ENCODE measurements around the gene TACR2.
"Not testable (repeated sequence)": the region's sequence is repeated elsewhere in the genome, so short reads cannot be mapped to it uniquely, and the experiment has no call there.

TACR2 gene

DNA sequence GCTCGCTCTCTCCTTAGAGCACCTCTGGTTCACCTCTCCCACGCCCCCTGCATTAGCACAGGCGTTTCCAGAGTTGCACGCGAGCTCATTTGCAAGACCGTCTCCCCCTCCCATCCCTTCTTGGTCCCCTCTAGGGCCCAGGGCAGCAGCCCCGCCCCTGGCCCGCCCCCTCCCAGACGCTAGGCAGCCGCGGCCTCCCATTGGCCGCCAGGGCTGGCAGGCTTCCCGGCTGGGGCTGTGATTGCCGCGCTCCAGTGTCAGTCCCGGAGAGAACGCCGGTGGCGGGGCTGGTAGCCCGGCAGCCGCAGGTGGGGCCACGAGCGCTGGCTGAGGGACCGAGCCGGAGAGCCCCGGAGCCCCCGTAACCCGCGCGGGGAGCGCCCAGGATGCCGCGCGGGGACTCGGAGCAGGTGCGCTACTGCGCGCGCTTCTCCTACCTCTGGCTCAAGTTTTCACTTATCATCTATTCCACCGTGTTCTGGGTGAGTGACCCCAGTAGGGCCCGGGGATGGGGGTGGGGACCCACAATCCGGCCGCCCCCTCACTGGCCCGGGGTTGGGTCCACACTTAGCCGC is 34.6 kb upstream of the TACR2 start, which contains the start of gene TSPAN15:
Gene TSPAN15 (plus strand): TSS at position 257 of the 575 bp plus-strand sequence. CDS start 130 bp downstream, at position 387.
- H3K9ac ChIP-seq (ENCODE audit: low read length in 5 of 5): peak within 1 kb of the TSS; percentile 56 to 94 (median 91)
- H3K4me1 ChIP-seq (ENCODE audit: control insufficient read depth in 5 of 5, insufficient read depth in 5 of 5, low read length in 5 of 5): peaks cover 16 to 77% (median 67%) of the 10 kb centered on the region in 5 donors
- H3K27ac ChIP-seq (ENCODE audit: low read depth, low read length): peak within 1 kb of the TSS; percentile 89
- H3K36me3 ChIP-seq (ENCODE audit: control insufficient read depth in 5 of 5, insufficient read depth in 5 of 5, low read length in 5 of 5): peaks cover 0 to 3% (median 3%) of the 10 kb centered on the region in 5 donors
- H3K27me3 ChIP-seq (ENCODE audit: control insufficient read depth in 5 of 5, insufficient read depth in 4 of 5, low read length in 5 of 5): no peaks in the 10 kb centered on the region
- peak within 1 kb of the TSS; percentile 80 to 97 (median 85) for H3K4me3 ChIP-seq (ENCODE audit: low read depth in 1 of 5, low read length in 5 of 5)
- H3K9me3 ChIP-seq (ENCODE audit: control insufficient read depth in 5 of 5, low read length in 5 of 5): no peaks in the 10 kb centered on the region

DNA sequence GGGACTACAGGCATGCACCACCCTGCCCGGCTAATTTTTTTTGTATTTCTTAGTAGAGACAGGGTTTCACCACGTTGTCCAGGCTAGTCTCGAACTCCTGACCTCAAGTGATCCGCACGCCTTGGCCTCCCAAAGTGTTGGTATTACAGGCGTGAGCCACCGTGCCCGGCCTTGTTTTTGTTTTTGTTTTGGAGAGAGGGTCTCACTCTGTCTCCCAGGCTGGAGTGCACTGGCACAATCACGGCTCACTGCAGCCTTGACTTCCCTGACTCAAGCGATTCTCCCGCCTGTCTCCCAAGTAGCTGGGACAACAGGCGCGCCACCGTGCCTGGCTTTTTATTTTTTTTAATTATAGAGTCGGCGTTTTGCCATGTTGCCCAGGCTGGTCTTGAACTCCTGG is 33.7 kb upstream of the TACR2 start:
- not testable (repeated sequence) for H3K36me3 ChIP-seq (ENCODE audit: control insufficient read depth in 5 of 5, insufficient read depth in 5 of 5, low read length in 5 of 5); H3K9me3 ChIP-seq (ENCODE audit: control insufficient read depth in 5 of 5, low read length in 5 of 5); H3K9ac ChIP-seq (ENCODE audit: low read length in 5 of 5); H3K27me3 ChIP-seq (ENCODE audit: control insufficient read depth in 5 of 5, insufficient read depth in 4 of 5, low read length in 5 of 5)
- peaks cover 15 to 75% (median 64%) of the 10 kb centered on the region in 5 donors for H3K4me1 ChIP-seq (ENCODE audit: control insufficient read depth in 5 of 5, insufficient read depth in 5 of 5, low read length in 5 of 5)
- H3K27ac ChIP-seq (ENCODE audit: low read depth, low read length): peak overlapping the region; percentile 89
- H3K4me3 ChIP-seq (ENCODE audit: low read depth in 1 of 5, low read length in 5 of 5): peak overlapping the region in 1 of 5 donors; percentile 75

DNA sequence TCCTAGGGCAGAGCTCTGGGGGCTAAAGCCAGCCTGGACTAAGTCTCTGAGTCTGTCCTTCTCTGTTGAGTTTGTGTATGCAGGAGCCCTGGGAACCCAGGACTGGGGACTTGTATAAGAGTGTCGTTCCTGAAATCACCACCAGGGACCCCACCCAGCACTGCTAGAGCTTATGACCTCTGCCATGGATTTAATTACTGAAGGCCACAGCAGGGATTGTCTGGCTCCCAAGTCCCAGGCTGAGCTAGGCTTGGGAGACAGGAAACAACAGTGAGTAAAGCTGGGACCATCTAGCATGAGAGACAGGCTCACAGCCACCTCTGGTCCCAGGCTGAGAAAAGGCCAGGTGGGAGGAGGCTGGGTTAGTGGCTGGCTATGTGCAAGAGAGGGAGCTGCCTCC is 33.1 kb upstream of the TACR2 start:
- peak overlapping the region; percentile 89 for H3K27ac ChIP-seq (ENCODE audit: low read depth, low read length)

DNA sequence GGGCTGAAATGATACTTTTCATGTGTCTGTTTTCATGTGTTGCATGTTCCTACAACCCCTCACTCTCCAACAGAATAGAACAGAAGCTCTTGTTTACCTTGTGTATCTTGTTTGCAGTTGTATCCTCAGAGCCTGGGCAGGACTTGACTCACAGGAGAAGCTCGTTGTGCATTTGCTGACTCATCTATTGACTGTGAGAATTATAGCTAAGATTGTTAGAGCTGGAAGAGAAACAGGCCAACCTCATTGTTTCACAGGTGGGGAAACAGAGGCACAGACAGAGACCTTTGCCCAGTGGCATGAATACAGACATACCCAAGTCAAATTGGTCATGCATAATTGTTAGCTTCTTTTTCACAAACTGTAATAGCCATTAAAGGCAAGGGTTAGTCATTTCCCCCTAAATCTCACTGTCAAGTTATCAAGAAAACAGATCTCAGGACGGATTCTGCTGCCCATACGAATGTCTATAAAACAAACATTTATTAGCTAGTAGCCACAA is 30.0 kb upstream of the TACR2 start:
- Histone ChIP-seq H3K4me3 (ENCODE audit: low read depth in 1 of 5, low read length in 5 of 5) (no peak overlapping the region), H3K9me3 (ENCODE audit: control insufficient read depth in 5 of 5, low read length in 5 of 5) (no peaks in the 10 kb centered on the region), H3K9ac (ENCODE audit: low read length in 5 of 5) (no peak overlapping the region), H3K4me1 (ENCODE audit: control insufficient read depth in 5 of 5, insufficient read depth in 5 of 5, low read length in 5 of 5) (peaks cover 10 to 49% (median 35%) of the 10 kb centered on the region in 5 donors), H3K36me3 (ENCODE audit: control insufficient read depth in 5 of 5, insufficient read depth in 5 of 5, low read length in 5 of 5) (no peaks in the 10 kb centered on the region), H3K27me3 (ENCODE audit: control insufficient read depth in 5 of 5, insufficient read depth in 4 of 5, low read length in 5 of 5) (no peaks in the 10 kb centered on the region), H3K27ac (ENCODE audit: low read depth, low read length) (peak overlapping the region; percentile 12)

More for the DNA sequence above, 33.1 kb upstream of the TACR2 start:
- Histone ChIP-seq H3K4me1 (ENCODE audit: control insufficient read depth in 5 of 5, insufficient read depth in 5 of 5, low read length in 5 of 5) (peaks cover 15 to 73% (median 63%) of the 10 kb centered on the region in 5 donors), H3K9ac (ENCODE audit: low read length in 5 of 5) (peak overlapping the region in 3 of 5 donors; percentile 2 to 92 (median 56)), H3K36me3 (ENCODE audit: control insufficient read depth in 5 of 5, insufficient read depth in 5 of 5, low read length in 5 of 5) (peaks cover 0 to 3% (median 0%) of the 10 kb centered on the region in 5 donors), H3K9me3 (ENCODE audit: control insufficient read depth in 5 of 5, low read length in 5 of 5) (no peaks in the 10 kb centered on the region), H3K27me3 (ENCODE audit: control insufficient read depth in 5 of 5, insufficient read depth in 4 of 5, low read length in 5 of 5) (no peaks in the 10 kb centered on the region), H3K4me3 (ENCODE audit: low read depth in 1 of 5, low read length in 5 of 5) (peak overlapping the region in 2 of 5 donors; percentile 2 to 29)

DNA sequence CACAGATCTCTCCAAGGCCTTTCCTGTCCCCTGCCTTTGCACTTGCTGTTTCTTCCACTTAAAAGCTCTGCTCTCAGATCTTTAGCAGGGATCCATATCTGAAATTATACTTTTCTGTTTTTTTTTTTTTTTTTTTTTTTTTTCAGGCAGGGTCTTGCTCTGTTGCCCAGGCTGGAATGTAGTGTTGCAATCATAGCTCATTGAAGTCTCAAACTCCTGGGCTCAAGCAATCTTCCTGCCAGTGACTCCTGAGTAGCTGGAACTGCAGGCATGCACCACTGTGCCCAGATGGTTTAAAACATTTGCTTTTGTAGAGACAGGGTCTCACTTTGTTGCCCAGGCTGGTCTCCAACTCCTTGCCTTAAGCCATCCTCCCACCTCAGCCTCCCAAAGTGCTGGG is 29.5 kb upstream of the TACR2 start:
- no peaks in the 10 kb centered on the region for H3K36me3 ChIP-seq (ENCODE audit: control insufficient read depth in 5 of 5, insufficient read depth in 5 of 5, low read length in 5 of 5)
- no peak overlapping the region for H3K27ac ChIP-seq (ENCODE audit: low read depth, low read length)
- no peaks in the 10 kb centered on the region for H3K27me3 ChIP-seq (ENCODE audit: control insufficient read depth in 5 of 5, insufficient read depth in 4 of 5, low read length in 5 of 5)
- H3K4me3 ChIP-seq (ENCODE audit: low read depth in 1 of 5, low read length in 5 of 5): no peak overlapping the region
- H3K9ac ChIP-seq (ENCODE audit: low read length in 5 of 5): no peak overlapping the region
- peaks cover 10 to 48% (median 33%) of the 10 kb centered on the region in 5 donors for H3K4me1 ChIP-seq (ENCODE audit: control insufficient read depth in 5 of 5, insufficient read depth in 5 of 5, low read length in 5 of 5)
- H3K9me3 ChIP-seq (ENCODE audit: control insufficient read depth in 5 of 5, low read length in 5 of 5): no peaks in the 10 kb centered on the region

DNA sequence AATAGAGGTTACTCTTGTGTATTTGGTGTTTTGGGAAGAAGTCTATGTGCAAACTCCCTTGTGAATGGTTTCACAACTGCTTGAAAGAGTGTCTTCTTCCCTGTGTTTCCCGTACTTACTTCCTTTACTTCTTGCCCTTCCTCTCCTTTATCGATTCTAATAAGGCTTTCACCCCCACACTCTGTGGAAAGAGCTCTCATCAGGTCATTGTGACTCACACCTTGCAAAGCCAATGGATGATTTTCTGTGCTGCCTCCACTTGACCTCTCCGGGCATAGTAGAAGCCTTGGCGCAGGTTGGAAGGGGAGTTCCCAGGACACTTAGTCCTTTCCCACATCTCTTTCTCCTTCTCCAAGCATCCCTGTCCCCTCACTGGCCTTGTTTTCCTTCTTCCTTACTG is 28.3 kb upstream of the TACR2 start:
- no peak overlapping the region for H3K9ac ChIP-seq (ENCODE audit: low read length in 5 of 5)
- no peaks in the 10 kb centered on the region for H3K27me3 ChIP-seq (ENCODE audit: control insufficient read depth in 5 of 5, insufficient read depth in 4 of 5, low read length in 5 of 5)
- no peaks in the 10 kb centered on the region for H3K9me3 ChIP-seq (ENCODE audit: control insufficient read depth in 5 of 5, low read length in 5 of 5)
- no peak overlapping the region for H3K4me3 ChIP-seq (ENCODE audit: low read depth in 1 of 5, low read length in 5 of 5)
- peaks cover 7 to 41% (median 22%) of the 10 kb centered on the region in 5 donors for H3K4me1 ChIP-seq (ENCODE audit: control insufficient read depth in 5 of 5, insufficient read depth in 5 of 5, low read length in 5 of 5)
- no peak overlapping the region for H3K27ac ChIP-seq (ENCODE audit: low read depth, low read length)
- no peaks in the 10 kb centered on the region for H3K36me3 ChIP-seq (ENCODE audit: control insufficient read depth in 5 of 5, insufficient read depth in 5 of 5, low read length in 5 of 5)

DNA sequence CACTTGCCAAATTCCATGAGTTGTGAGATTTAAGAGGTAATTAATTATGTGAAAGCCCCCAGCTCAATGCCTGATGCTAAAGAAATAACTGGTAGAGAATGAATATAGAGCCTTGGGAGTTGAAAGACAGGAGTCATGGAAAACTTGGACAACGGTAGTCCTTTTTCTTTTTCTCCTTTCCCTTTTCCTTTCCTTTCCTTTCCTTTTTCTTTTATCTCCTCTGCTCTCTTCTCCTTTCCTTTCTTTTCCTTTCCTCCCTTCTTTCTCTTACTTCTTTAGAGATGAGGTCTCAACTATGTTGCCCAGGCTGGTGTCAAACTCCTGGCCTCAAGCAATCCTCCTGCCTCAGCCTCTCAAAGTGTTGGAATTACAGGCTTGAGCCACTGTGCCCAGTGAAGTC is 26.6 kb upstream of the TACR2 start:
- Histone ChIP-seq H3K4me1 (ENCODE audit: control insufficient read depth in 5 of 5, insufficient read depth in 5 of 5, low read length in 5 of 5) (peaks cover 6 to 44% (median 29%) of the 10 kb centered on the region in 5 donors), H3K9ac (ENCODE audit: low read length in 5 of 5) (no peak overlapping the region), H3K9me3 (ENCODE audit: control insufficient read depth in 5 of 5, low read length in 5 of 5) (no peaks in the 10 kb centered on the region), H3K27ac (ENCODE audit: low read depth, low read length) (no peak overlapping the region), H3K36me3 (ENCODE audit: control insufficient read depth in 5 of 5, insufficient read depth in 5 of 5, low read length in 5 of 5) (no peaks in the 10 kb centered on the region), H3K27me3 (ENCODE audit: control insufficient read depth in 5 of 5, insufficient read depth in 4 of 5, low read length in 5 of 5) (no peaks in the 10 kb centered on the region), H3K4me3 (ENCODE audit: low read depth in 1 of 5, low read length in 5 of 5) (no peak overlapping the region)

DNA sequence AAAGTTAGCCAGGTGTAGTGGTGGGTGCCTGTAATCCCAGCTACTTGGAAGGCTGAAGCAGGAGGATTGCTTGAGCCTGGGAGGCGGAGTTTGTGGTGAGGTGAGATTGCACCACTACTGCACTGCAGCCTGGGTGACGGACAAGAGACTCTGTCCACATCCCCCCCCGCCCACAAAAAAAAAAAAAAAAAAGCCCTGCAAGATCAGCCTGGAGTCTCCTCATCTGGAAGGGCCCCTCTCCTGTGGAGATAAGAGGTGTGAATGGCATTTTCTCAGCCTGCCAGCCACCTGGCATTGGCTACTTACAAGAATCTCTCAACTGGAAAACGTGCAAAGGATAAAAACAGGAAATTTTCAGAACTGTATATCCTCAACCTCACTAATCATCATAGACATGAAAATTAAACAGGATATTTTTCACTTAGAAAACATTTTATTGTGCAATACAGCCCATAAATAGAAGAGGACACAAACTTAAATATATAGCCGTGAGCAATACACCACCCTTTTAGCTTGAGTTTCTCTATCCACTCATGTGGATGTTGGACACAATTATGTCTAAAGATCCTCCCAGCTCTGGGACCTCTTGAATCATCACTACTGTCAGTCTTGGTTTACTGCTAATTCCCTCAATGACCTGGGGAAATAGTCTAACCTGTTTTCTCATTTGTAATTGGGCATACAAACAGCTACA is 23.2 kb upstream of the TACR2 start:
- Histone ChIP-seq H3K9ac (ENCODE audit: low read length in 5 of 5) (no peak overlapping the region), H3K9me3 (ENCODE audit: control insufficient read depth in 5 of 5, low read length in 5 of 5) (no peaks in the 10 kb centered on the region), H3K36me3 (ENCODE audit: control insufficient read depth in 5 of 5, insufficient read depth in 5 of 5, low read length in 5 of 5) (no peaks in the 10 kb centered on the region), H3K27ac (ENCODE audit: low read depth, low read length) (no peak overlapping the region), H3K4me1 (ENCODE audit: control insufficient read depth in 5 of 5, insufficient read depth in 5 of 5, low read length in 5 of 5) (peaks cover 6 to 35% (median 21%) of the 10 kb centered on the region in 5 donors), H3K4me3 (ENCODE audit: low read depth in 1 of 5, low read length in 5 of 5) (no peak overlapping the region), H3K27me3 (ENCODE audit: control insufficient read depth in 5 of 5, insufficient read depth in 4 of 5, low read length in 5 of 5) (no peaks in the 10 kb centered on the region)

DNA sequence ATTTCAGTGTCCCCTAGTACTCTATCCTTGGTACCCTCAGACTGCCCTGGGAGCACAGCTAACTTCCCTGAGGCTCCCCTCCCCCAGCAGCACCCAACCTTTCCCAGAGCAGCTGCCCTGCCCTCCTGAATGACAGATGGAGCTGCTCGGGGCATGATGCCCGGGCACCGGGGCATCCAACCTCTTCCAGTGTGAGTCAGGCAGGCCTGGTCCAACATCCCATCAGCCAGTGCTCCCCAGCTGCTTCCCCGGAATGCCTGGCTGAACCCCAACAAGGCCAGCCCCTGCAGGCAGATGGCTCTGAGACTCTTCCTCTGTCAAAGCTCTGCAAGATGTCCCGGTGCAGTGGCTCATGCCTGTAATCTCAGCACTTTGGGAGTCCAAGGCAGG is 22.6 kb upstream of the TACR2 start:
- H3K4me3 ChIP-seq (ENCODE audit: low read depth in 1 of 5, low read length in 5 of 5): no peak overlapping the region
- no peak overlapping the region for H3K27ac ChIP-seq (ENCODE audit: low read depth, low read length)
- no peaks in the 10 kb centered on the region for H3K27me3 ChIP-seq (ENCODE audit: control insufficient read depth in 5 of 5, insufficient read depth in 4 of 5, low read length in 5 of 5)
- H3K36me3 ChIP-seq (ENCODE audit: control insufficient read depth in 5 of 5, insufficient read depth in 5 of 5, low read length in 5 of 5): no peaks in the 10 kb centered on the region
- H3K4me1 ChIP-seq (ENCODE audit: control insufficient read depth in 5 of 5, insufficient read depth in 5 of 5, low read length in 5 of 5): peaks cover 6 to 35% (median 20%) of the 10 kb centered on the region in 5 donors
- no peak overlapping the region for H3K9ac ChIP-seq (ENCODE audit: low read length in 5 of 5)
- H3K9me3 ChIP-seq (ENCODE audit: control insufficient read depth in 5 of 5, low read length in 5 of 5): no peaks in the 10 kb centered on the region

Data from subcutaneous abdominal adipose tissue (tissue), 5 donors.